ENCODE results near the gene TLNRD1. TPM values are rescaled to one million over a fixed set of nuclear protein-coding genes. Genes with fewer than 3 reads are reported as not detected.
A peak's percentile ranks its signal among the peaks of the same experiment; 100 is the strongest.

Gene TLNRD1
- total and polyA plus RNA-seq, 3 donors from 2014 or later = 2.6 to 14.9 (median 11.5) TPM

GRCh38 chr15:80992441-80992840, 8.3 kb upstream of the TLNRD1 start:
- no peaks in the 10 kb centered on the region for H3K36me3 ChIP-seq (ENCODE audit: low read depth, missing control alignments)
- H3K27me3 ChIP-seq = no peaks in the 10 kb centered on the region
- no peak for TF ChIP-seq POLR2A (IDR thresholded peaks at IDR 0.05)
- TF ChIP-seq CTCF (IDR thresholded peaks at IDR 0.05) = no peak
- H3K4me1 ChIP-seq = peaks cover 10% of the 10 kb centered on the region
- WGBS, 2 donors = 95 to 100% methylated on average over 1 of the region's 1 CpG
- no peak overlapping the region for H3K27ac ChIP-seq
- H3K9me3 ChIP-seq = no peaks in the 10 kb centered on the region
- intact Hi-C loops (cut with DNase I; ENCODE audit: low total_unique reads) = no loop called here
- DNase-seq = no peak
- H3K4me3 ChIP-seq = no peak overlapping the region

- 96 to 97% methylated on average over 1 of the region's 1 CpG for WGBS, 2 donors
- Histone ChIP-seq H3K4me1 (no peaks in the 10 kb centered on the region), H3K27ac (no peak overlapping the region), H3K36me3 (ENCODE audit: low read depth, missing control alignments) (no peaks in the 10 kb centered on the region), H3K27me3 (no peaks in the 10 kb centered on the region), H3K4me3 (no peak overlapping the region), H3K9me3 (no peaks in the 10 kb centered on the region)
- intact Hi-C loops (cut with DNase I; ENCODE audit: low total_unique reads) = no loop called here
- no peak for DNase-seq
- TF ChIP-seq POLR2A (IDR thresholded peaks at IDR 0.05) (no peak), CTCF (IDR thresholded peaks at IDR 0.05) (peak in 2 of 3 experiments; percentile 5 to 14)
Observed at GRCh38 chr15:80996247-80996646, 4.5 kb upstream of the TLNRD1 start.

- no peak overlapping the region for H3K27ac ChIP-seq
- H3K27me3 ChIP-seq = no peaks in the 10 kb centered on the region
- H3K4me3 ChIP-seq = no peak overlapping the region
- TF ChIP-seq POLR2A (IDR thresholded peaks at IDR 0.05) = no peak
- TF ChIP-seq CTCF (IDR thresholded peaks at IDR 0.05) = no peak
- no peak for DNase-seq
- no peaks in the 10 kb centered on the region for H3K9me3 ChIP-seq
- intact Hi-C loops (cut with DNase I; ENCODE audit: low total_unique reads) = no loop called here
- WGBS, 2 donors = 100% methylated on average over 1 of the region's 1 CpG
- no peaks in the 10 kb centered on the region for H3K4me1 ChIP-seq
- H3K36me3 ChIP-seq (ENCODE audit: low read depth, missing control alignments) = no peaks in the 10 kb centered on the region
Observed at GRCh38 chr15:80997692-80998091, 3.0 kb upstream of the TLNRD1 start.

- H3K27ac ChIP-seq = peak overlapping the region in 1 of 2 donors; percentile 36
- H3K4me1 ChIP-seq = no peaks in the 10 kb centered on the region
- DNase-seq = no peak
- WGBS, 2 donors = 62 to 88% methylated on average over 1 of the region's 1 CpG
- H3K36me3 ChIP-seq (ENCODE audit: low read depth, missing control alignments) = no peaks in the 10 kb centered on the region
- intact Hi-C loops (cut with DNase I; ENCODE audit: low total_unique reads) = no loop called here
- TF ChIP-seq POLR2A (IDR thresholded peaks at IDR 0.05) (no peak), CTCF (IDR thresholded peaks at IDR 0.05) (no peak)
- no peak overlapping the region for H3K4me3 ChIP-seq
- H3K9me3 ChIP-seq = no peaks in the 10 kb centered on the region
- no peaks in the 10 kb centered on the region for H3K27me3 ChIP-seq
Observed at GRCh38 chr15:80998251-80998650, 2.5 kb upstream of the TLNRD1 start.

- DNase-seq = no peak
- intact Hi-C loops (cut with DNase I; ENCODE audit: low total_unique reads) = no loop called here
- TF ChIP-seq CTCF (IDR thresholded peaks at IDR 0.05) (no peak), POLR2A (IDR thresholded peaks at IDR 0.05) (no peak)
- peak overlapping the region; percentile 84 to 95 for H3K27ac ChIP-seq
- H3K9me3 ChIP-seq = no peaks in the 10 kb centered on the region
- H3K36me3 ChIP-seq (ENCODE audit: low read depth, missing control alignments) = no peaks in the 10 kb centered on the region
- H3K4me3 ChIP-seq = peak overlapping the region in 1 of 2 donors; percentile 96
- H3K4me1 ChIP-seq = no peaks in the 10 kb centered on the region
- WGBS, 2 donors = 35 to 62% methylated on average over 13 of the region's 13 CpGs
- no peaks in the 10 kb centered on the region for H3K27me3 ChIP-seq
Observed at GRCh38 chr15:80999623-81000036, 1.1 kb upstream of the TLNRD1 start.
